GM23338 (cell line): ENCODE data around the gene PPIL1. TPM values are rescaled to one million over a fixed set of nuclear protein-coding genes. Genes with fewer than 3 reads are reported as not detected.

ENCODE experiments used
- ATAC-seq: fragments of 200-7000 bp; cut with Tn5 transposase; 3 replicates; pipeline ENCODE4 v1.9.1; 2020
- DNase-seq: peaks from one replicate; pipeline ENCODE4 v3.0.0-alpha.2; 2015; ENCODE audit warnings: low spot score
- H2AFZ ChIP-seq: fragments of 200-600 bp; sonication (generic); 2 replicates; pipeline ENCODE4 v1.8.0; 2016; ENCODE audit warnings: antibody characterized with exemption, mild to moderate bottlenecking, moderate library complexity
- H3F3A ChIP-seq: fragments of 200-600 bp; sonication (generic); replicated peaks from 2 replicates; pipeline ENCODE4 v1.8.0; 2017; ENCODE audit warnings: antibody characterized with exemption, mixed run types, low read depth
- H3K27ac ChIP-seq: fragments of 200-600 bp; sonication (generic); 2 replicates; pipeline ENCODE4 v1.6.1; 2016; ENCODE audit warnings: low read depth
- H3K27me3 ChIP-seq: fragments of 200-600 bp; sonication (generic); 2 replicates; pipeline ENCODE4 v1.8.0; 2016; ENCODE audit warnings: mild to moderate bottlenecking, mixed run types, moderate library complexity; ENCODE audit not compliant: insufficient read depth
- H3K36me3 ChIP-seq: fragments of 200-600 bp; sonication (generic); 2 replicates; pipeline ENCODE4 v1.8.0; 2016; ENCODE audit warnings: mild to moderate bottlenecking; ENCODE audit not compliant: insufficient read depth
- H3K4me1 ChIP-seq: fragments of 200-600 bp; sonication (generic); 2 replicates; pipeline ENCODE4 v1.8.0; 2016; ENCODE audit warnings: mild to moderate bottlenecking, moderate library complexity; ENCODE audit not compliant: insufficient read depth
- H3K4me2 ChIP-seq: fragments of 200-600 bp; sonication (generic); 2 replicates; pipeline ENCODE4 v1.7.1; 2017; ENCODE audit warnings: mixed run types
- H3K4me3 ChIP-seq: fragments of 200-600 bp; sonication (generic); 2 replicates; pipeline ENCODE4 v1.6.1; 2016; ENCODE audit warnings: mixed run types
- H3K79me2 ChIP-seq: fragments of 200-600 bp; sonication (generic); replicated peaks from 2 replicates; pipeline ENCODE4 v1.8.0; 2017; ENCODE audit warnings: mild to moderate bottlenecking; ENCODE audit not compliant: insufficient read depth
- H3K9me2 ChIP-seq: fragments of 200-600 bp; sonication (generic); 2 replicates; pipeline ENCODE4 v1.8.0; 2017; ENCODE audit not compliant: insufficient read depth
- H4K20me1 ChIP-seq: fragments of 200-600 bp; sonication (generic); replicated peaks from 2 replicates; pipeline ENCODE4 v1.8.0; 2017; ENCODE audit warnings: mild to moderate bottlenecking; ENCODE audit not compliant: insufficient read depth
- H3K27ac Mint-ChIP-seq: 2 replicates; pipeline ENCODE4 v1.8.0; 2020; ENCODE audit warnings: inconsistent platforms, mild to moderate bottlenecking, moderate library complexity, mixed read lengths
- H3K27me3 Mint-ChIP-seq: 3 replicates; pipeline ENCODE4 v1.8.0; 2022; ENCODE audit warnings: low read depth, mild to moderate bottlenecking, moderate library complexity, mixed read lengths, inconsistent platforms; ENCODE audit not compliant: insufficient read depth, poor library complexity
- H3K36me3 Mint-ChIP-seq: 3 replicates; pipeline ENCODE4 v1.8.0; 2021; ENCODE audit warnings: low read depth, mild to moderate bottlenecking, inconsistent platforms, moderate library complexity, mixed read lengths
- H3K4me1 Mint-ChIP-seq: 3 replicates; pipeline ENCODE4 v1.8.0; 2020; ENCODE audit warnings: mild to moderate bottlenecking, inconsistent platforms, mixed read lengths
- H3K4me3 Mint-ChIP-seq: 3 replicates; pipeline ENCODE4 v1.8.0; 2021; ENCODE audit warnings: moderate library complexity, mild to moderate bottlenecking, inconsistent platforms, mixed read lengths
- H3K9me3 Mint-ChIP-seq: 3 replicates; pipeline ENCODE4 v1.8.0; 2020; ENCODE audit warnings: moderate library complexity, mild to moderate bottlenecking, inconsistent platforms, mixed read lengths
- CREB1 ChIP-seq: fragments of 250-450 bp; sonication (Bioruptor Pico); IDR thresholded peaks from 2 replicates; pipeline ENCODE4 v1.5.0; 2020; ENCODE audit warnings: low read depth, mild to moderate bottlenecking, moderate library complexity
- EZH2 ChIP-seq: fragments of 200-600 bp; sonication (generic); IDR thresholded peaks from one replicate; pipeline ENCODE4 v1.8.0; 2017; ENCODE audit warnings: antibody characterized with exemption, mild to moderate bottlenecking, low read depth; ENCODE audit not compliant: unreplicated experiment
- EZH2phosphoT487 ChIP-seq: fragments of 200-600 bp; sonication (generic); IDR thresholded peaks from one replicate; pipeline ENCODE4 v1.8.1; 2018; ENCODE audit warnings: antibody characterized with exemption; ENCODE audit not compliant: unreplicated experiment
- JUNB ChIP-seq: IDR thresholded peaks from one replicate; pipeline ENCODE4 v1.6.1; 2016; ENCODE audit warnings: antibody characterized with exemption; ENCODE audit not compliant: unreplicated experiment
- REST ChIP-seq: IDR thresholded peaks from one replicate; pipeline ENCODE4 v1.6.1; 2018; ENCODE audit warnings: antibody characterized with exemption; ENCODE audit not compliant: unreplicated experiment
- STAT1 ChIP-seq: IDR thresholded peaks from one replicate; pipeline ENCODE4 v1.6.1; 2016; ENCODE audit warnings: antibody characterized with exemption; ENCODE audit not compliant: unreplicated experiment
- ZNF462 ChIP-seq: fragments of 250-450 bp; sonication (Bioruptor Pico); IDR thresholded peaks from 2 replicates; pipeline ENCODE4 v1.5.0; 2020; ENCODE audit warnings: mild to moderate bottlenecking, moderate library complexity
- polyA plus RNA-seq: library from polyadenylated mRNA; unstranded; fragments of >200 nt; fragmentation: Nextera tagmentation; extraction: Ambion mirVana; gene quantifications from 2 replicates; pipeline ENCODE4 v1.2.1, GENCODE V29; 2016
- total RNA-seq: library from RNA; depleted of rRNA; stranded (reverse); fragments of >200 nt; shearing (Covaris generic); gene quantifications from 2 replicates; pipeline ENCODE4 v1.2.3, GENCODE V29; 2014
- TF ChIP-seq, protein P1 (sequence below): IDR thresholded peaks from 2 replicates; pipeline ENCODE4 v1.6.1; 2016; ENCODE audit warnings: antibody characterized with exemption

PPIL1 gene
- total and polyA plus RNA-seq, 2 experiments from 2014 or later = 57.3 to 79.4 TPM

DNA sequence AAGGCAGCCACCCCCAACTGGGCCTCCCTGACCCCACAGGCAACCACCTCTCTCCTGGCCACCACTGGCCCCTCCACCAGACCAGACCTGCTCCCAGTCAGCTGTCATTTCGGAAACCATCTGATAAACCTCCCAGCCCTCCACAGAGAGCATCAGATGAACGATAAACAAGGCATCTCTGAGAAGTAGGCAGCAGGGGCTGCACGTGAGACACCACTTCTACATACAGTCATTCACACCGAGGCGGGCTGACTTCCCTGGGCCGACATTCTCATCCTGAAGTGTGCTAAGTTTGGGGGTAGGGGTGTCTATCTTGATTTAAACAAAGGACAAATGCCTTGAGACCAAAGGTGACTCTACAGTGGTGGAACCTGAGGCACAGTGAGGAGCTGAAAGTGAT is 49.2 kb downstream of the PPIL1 start (continued):
- no peak for TF ChIP-seq ZNF462 (CRISPR knock-in tag)

DNA sequence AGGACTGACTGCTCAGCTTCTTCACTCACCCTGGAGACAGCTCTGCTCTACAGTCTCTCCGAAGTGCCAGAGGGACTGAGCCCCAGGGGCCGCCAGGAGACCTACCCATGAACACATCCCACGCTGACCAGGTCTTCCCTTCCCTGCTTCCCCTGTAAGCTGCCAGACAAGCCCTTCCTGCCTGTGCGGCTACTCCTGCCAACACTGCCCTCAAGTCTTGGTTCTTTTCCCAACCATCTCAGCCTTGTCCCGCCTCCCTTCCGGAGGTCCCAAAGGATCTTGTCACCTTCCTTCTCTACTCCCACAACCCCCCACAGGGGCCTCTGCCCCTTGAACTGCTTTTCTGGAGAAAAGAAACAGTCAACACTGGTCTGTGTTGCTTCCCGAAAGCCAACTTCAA is 50.4 kb downstream of the PPIL1 start:
- Histone ChIP-seq H3K9me2 (no peaks in the 10 kb centered on the region), H3K36me3 (no peaks in the 10 kb centered on the region), H3F3A (no peaks in the 10 kb centered on the region), H3K4me2 (no peak overlapping the region), H3K4me3 (no peak overlapping the region), H4K20me1 (no peaks in the 10 kb centered on the region), H3K4me1 (peaks cover 11% of the 10 kb centered on the region; the same call in 1 of the 2 replicates), H3K79me2 (no peaks in the 10 kb centered on the region), H3K27me3 (no peaks in the 10 kb centered on the region), H3K27ac (no peak overlapping the region), H2AFZ (no peak overlapping the region)
- DNase-seq = no peak
- ATAC-seq = no peak
- no peak for TF ChIP-seq EZH2
- no peak for TF ChIP-seq JUNB
- Mint-ChIP-seq H3K4me1 (peaks cover 29% of the 10 kb centered on the region), H3K36me3 (no peaks in the 10 kb centered on the region), H3K9me3 (no peaks in the 10 kb centered on the region), H3K4me3 (no peak overlapping the region), H3K27ac (no peak overlapping the region), H3K27me3 (peaks cover 6% of the 10 kb centered on the region)

DNA sequence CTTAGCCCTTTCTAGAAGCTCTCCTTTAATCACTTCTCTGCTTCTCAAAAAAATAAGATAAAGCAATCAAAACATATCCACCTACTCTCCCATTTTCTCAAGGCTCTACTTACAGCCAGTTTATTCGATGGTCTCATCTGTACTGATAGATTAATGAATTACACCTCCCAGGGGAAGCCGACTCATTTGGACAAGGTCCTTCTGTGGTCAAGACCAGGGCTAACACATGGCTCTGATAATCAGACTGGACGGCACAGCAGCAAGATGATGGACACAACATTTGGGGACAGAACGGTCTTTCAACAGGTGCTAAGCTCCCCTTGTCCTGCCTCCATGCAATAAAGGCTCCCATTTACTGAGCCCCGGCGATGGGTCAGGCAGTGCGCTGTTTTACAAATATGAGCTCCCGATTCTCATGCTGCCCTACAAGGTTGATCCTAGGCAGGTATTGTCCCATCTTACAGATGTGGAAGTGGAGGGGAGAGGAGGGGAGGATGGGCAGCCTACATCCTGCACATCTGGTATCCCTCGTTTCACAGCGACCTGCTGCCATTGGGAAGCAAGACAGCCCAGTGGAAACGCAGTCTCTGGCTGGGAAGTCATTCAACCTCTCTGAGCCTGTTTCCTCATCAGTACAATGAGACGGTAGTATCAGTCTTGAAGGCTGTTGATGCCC is 51.0 kb downstream of the PPIL1 start:
- no peak overlapping the region for H3K27ac Mint-ChIP-seq
- no peaks in the 10 kb centered on the region for H3K9me3 Mint-ChIP-seq
- no peaks in the 10 kb centered on the region for H3F3A ChIP-seq
- DNase-seq (no peak), ATAC-seq (no peak)
- peaks cover 29% of the 10 kb centered on the region for H3K4me1 Mint-ChIP-seq
- H3K4me3 ChIP-seq = no peak overlapping the region
- H3K9me2 ChIP-seq = no peaks in the 10 kb centered on the region
- H3K4me2 ChIP-seq = no peak overlapping the region
- H2AFZ ChIP-seq = no peak overlapping the region
- peaks cover 11% of the 10 kb centered on the region; the same call in 1 of the 2 replicates for H3K4me1 ChIP-seq
- H4K20me1 ChIP-seq = no peaks in the 10 kb centered on the region
- no peaks in the 10 kb centered on the region for H3K79me2 ChIP-seq
- H3K36me3 Mint-ChIP-seq = no peaks in the 10 kb centered on the region
- peaks cover 6% of the 10 kb centered on the region for H3K27me3 Mint-ChIP-seq
- no peaks in the 10 kb centered on the region for H3K36me3 ChIP-seq
- no peak overlapping the region for H3K4me3 Mint-ChIP-seq
- no peak overlapping the region for H3K27ac ChIP-seq
- H3K27me3 ChIP-seq = no peaks in the 10 kb centered on the region
- no peak for TF ChIP-seq JUNB
- TF ChIP-seq CREB1 (CRISPR knock-in tag) = no peak
- TF ChIP-seq EZH2phosphoT487 = no peak
- no peak for TF ChIP-seq STAT1
- TF ChIP-seq, protein P1, sequence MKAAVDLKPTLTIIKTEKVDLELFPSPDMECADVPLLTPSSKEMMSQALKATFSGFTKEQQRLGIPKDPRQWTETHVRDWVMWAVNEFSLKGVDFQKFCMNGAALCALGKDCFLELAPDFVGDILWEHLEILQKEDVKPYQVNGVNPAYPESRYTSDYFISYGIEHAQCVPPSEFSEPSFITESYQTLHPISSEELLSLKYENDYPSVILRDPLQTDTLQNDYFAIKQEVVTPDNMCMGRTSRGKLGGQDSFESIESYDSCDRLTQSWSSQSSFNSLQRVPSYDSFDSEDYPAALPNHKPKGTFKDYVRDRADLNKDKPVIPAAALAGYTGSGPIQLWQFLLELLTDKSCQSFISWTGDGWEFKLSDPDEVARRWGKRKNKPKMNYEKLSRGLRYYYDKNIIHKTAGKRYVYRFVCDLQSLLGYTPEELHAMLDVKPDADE = no peak
- no peak for TF ChIP-seq REST
- no peak for TF ChIP-seq EZH2
